Effector CD4-positive, alpha-beta T cell (primary cell): Measurements from ENCODE around the gene DAGLA.

ENCODE experiments used
- DNase-seq: peaks from one replicate; pipeline ENCODE4 v3.0.0-alpha.2; 2020

DAGLA gene

GRCh38 chr11:61747192-61747966, 67.2 kb downstream of the DAGLA start:
- DNase-seq, result peak; percentile 18

GRCh38 chr11:61747967-61748285, 67.7 kb downstream of the DAGLA start:
- no peak for DNase-seq

GRCh38 chr11:61749591-61750217, 69.5 kb downstream of the DAGLA start:
- DNase-seq, result no peak

GRCh38 chr11:61750631-61751273, 70.6 kb downstream of the DAGLA start:
- DNase-seq, result no peak

- no peak for DNase-seq
Measured at GRCh38 chr11:61751384-61751783, 71.2 kb downstream of the DAGLA start.

GRCh38 chr11:61752117-61752924, 72.1 kb downstream of the DAGLA start, which contains the start of gene MYRF:
MYRF (plus strand) TSS chr11:61752636; CDS start chr11:61752745, 109 bp downstream.
- peak; percentile 37 for DNase-seq

GRCh38 chr11:61752925-61753521, 72.8 kb downstream of the DAGLA start:
- DNase-seq, result no peak

GRCh38 chr11:61753672-61754071, 73.5 kb downstream of the DAGLA start:
- DNase-seq, result no peak

- no peak for DNase-seq
Measured at GRCh38 chr11:61754534-61755482, 74.6 kb downstream of the DAGLA start.

- no peak for DNase-seq
Measured at GRCh38 chr11:61756147-61756451, 75.9 kb downstream of the DAGLA start.

- no peak for DNase-seq
Measured at GRCh38 chr11:61756452-61757212, 76.4 kb downstream of the DAGLA start.

GRCh38 chr11:61757213-61757862, 77.1 kb downstream of the DAGLA start:
- no peak for DNase-seq

GRCh38 chr11:61760946-61761345, 80.8 kb downstream of the DAGLA start:
- no peak for DNase-seq

GRCh38 chr11:61761440-61762222, 81.4 kb downstream of the DAGLA start:
- DNase-seq, result no peak

GRCh38 chr11:61762223-61762615, 82.0 kb downstream of the DAGLA start:
- DNase-seq, result no peak

- DNase-seq, result no peak
Measured at GRCh38 chr11:61762798-61763197, 82.6 kb downstream of the DAGLA start.

GRCh38 chr11:61763930-61764605, 83.9 kb downstream of the DAGLA start:
- DNase-seq, result no peak

GRCh38 chr11:61764606-61765260, 84.5 kb downstream of the DAGLA start:
- no peak for DNase-seq
